ENCODE results near the gene CEP290. TPM values are rescaled to one million over a fixed set of nuclear protein-coding genes. Genes with fewer than 3 reads are reported as not detected.

CEP290 gene, protein sequence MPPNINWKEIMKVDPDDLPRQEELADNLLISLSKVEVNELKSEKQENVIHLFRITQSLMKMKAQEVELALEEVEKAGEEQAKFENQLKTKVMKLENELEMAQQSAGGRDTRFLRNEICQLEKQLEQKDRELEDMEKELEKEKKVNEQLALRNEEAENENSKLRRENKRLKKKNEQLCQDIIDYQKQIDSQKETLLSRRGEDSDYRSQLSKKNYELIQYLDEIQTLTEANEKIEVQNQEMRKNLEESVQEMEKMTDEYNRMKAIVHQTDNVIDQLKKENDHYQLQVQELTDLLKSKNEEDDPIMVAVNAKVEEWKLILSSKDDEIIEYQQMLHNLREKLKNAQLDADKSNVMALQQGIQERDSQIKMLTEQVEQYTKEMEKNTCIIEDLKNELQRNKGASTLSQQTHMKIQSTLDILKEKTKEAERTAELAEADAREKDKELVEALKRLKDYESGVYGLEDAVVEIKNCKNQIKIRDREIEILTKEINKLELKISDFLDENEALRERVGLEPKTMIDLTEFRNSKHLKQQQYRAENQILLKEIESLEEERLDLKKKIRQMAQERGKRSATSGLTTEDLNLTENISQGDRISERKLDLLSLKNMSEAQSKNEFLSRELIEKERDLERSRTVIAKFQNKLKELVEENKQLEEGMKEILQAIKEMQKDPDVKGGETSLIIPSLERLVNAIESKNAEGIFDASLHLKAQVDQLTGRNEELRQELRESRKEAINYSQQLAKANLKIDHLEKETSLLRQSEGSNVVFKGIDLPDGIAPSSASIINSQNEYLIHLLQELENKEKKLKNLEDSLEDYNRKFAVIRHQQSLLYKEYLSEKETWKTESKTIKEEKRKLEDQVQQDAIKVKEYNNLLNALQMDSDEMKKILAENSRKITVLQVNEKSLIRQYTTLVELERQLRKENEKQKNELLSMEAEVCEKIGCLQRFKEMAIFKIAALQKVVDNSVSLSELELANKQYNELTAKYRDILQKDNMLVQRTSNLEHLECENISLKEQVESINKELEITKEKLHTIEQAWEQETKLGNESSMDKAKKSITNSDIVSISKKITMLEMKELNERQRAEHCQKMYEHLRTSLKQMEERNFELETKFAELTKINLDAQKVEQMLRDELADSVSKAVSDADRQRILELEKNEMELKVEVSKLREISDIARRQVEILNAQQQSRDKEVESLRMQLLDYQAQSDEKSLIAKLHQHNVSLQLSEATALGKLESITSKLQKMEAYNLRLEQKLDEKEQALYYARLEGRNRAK (N-terminal part only)
- total RNA-seq (2014; rRNA removed; shearing (Covaris generic); ENCODE audit: low replicate concordance) = 17.7 and 30.6 TPM in 2 replicates

DNA sequence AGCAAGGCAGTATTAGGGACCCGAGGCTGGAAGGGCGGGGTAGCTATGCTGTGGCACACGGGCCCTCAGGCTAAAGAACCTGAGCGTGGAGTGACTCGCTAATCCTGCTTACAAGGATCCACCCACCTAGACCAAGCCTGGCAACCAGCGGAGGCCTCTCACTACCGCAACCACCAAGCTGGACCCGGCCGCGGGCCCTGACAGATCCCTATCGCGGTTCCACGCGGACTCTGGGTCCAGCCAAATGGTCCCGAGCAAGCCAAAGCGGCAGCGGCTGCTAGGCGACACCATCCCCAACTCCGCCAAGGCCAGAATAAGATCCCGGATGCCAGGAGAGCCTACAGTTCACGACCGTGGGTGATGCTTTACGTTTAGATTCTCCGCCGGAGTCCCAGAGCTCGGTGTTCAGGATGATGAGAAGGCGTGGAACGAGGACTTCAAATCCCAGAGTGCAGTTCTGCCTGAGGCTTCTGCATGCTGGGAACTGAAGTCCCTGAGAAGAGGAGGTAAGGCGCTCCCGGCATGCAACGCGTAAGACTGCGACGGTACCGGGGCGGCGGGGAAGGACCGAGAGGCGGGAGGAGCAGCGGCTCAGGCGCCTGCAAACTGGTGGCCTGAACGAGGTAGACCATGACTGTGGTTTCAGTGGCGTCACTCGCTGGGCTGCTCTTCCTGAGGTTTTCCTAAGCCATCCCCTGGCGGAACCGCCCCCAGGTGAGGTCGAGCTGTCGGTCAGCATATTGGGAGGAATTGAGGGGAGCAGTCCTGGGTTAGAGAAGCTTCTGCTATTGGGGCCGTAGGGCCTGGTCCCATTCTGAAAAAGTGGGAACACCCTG is at the start of gene CEP290, which contains the start of gene TMTC3:
CEP290 (minus strand) TSS at position 315 of the 836 bp plus-strand sequence. CDS start 781 bp downstream, outside the sequence.
TMTC3 (plus strand) TSS at position 534 of the 836 bp plus-strand sequence. CDS start 6,009 bp downstream, outside the sequence.
- peak within 1 kb of the TSS; percentile 79 for H3K9ac ChIP-seq (ENCODE audit: low read length)
- H3K4me1 ChIP-seq (ENCODE audit: low read length) = peaks cover 42% of the 10 kb centered on the region
- peaks cover 81% of the 10 kb centered on the region for H3K79me2 ChIP-seq (ENCODE audit: low read length)
- peak within 1 kb of the TSS; percentile 8; the same call in 1 of the 2 replicates for H3K27ac ChIP-seq (ENCODE audit: low read length)
- H2AFZ ChIP-seq (ENCODE audit: low read length) = peak within 1 kb of the TSS; percentile 69
- peaks cover 15% of the 10 kb centered on the region; the same call in 1 of the 2 replicates for H3K36me3 ChIP-seq (ENCODE audit: insufficient read depth, low read length)
- no peaks in the 10 kb centered on the region for H3K9me2 ChIP-seq (replicated peaks; ENCODE audit: insufficient read depth, low read length)
- H3K4me2 ChIP-seq (ENCODE audit: low read depth, low read length, poor library complexity, severe bottlenecking) = peak within 1 kb of the TSS; percentile 93
- no peaks in the 10 kb centered on the region for H4K20me1 ChIP-seq (ENCODE audit: insufficient read depth, low read depth, low read length)
- peak; percentile 99 for DNase-seq
- H3K4me3 ChIP-seq (ENCODE audit: low read length) = peak within 1 kb of the TSS; percentile 77
- no peaks in the 10 kb centered on the region for H3K9me3 ChIP-seq (ENCODE audit: low read length)
- no peaks in the 10 kb centered on the region for H3K27me3 ChIP-seq (ENCODE audit: low read length)

GRCh38 chr12:88188180-88188579 is 46.3 kb upstream of the CEP290 start:
- no peaks in the 10 kb centered on the region for H3K9me3 ChIP-seq (ENCODE audit: low read length)
- no peak overlapping the region for H2AFZ ChIP-seq (ENCODE audit: low read length)
- H3K9ac ChIP-seq (ENCODE audit: low read length) = no peak overlapping the region
- no peaks in the 10 kb centered on the region for H3K27me3 ChIP-seq (ENCODE audit: low read length)
- H3K4me2 ChIP-seq (ENCODE audit: low read depth, low read length, poor library complexity, severe bottlenecking) = no peak overlapping the region
- no peak overlapping the region for H3K4me3 ChIP-seq (ENCODE audit: low read length)
- H3K4me1 ChIP-seq (ENCODE audit: low read length) = no peaks in the 10 kb centered on the region
- H3K9me2 ChIP-seq (replicated peaks; ENCODE audit: insufficient read depth, low read length) = no peaks in the 10 kb centered on the region
- H3K36me3 ChIP-seq (ENCODE audit: insufficient read depth, low read length) = peaks cover 21% of the 10 kb centered on the region
- no peaks in the 10 kb centered on the region for H4K20me1 ChIP-seq (ENCODE audit: insufficient read depth, low read depth, low read length)
- no peak for DNase-seq
- H3K79me2 ChIP-seq (ENCODE audit: low read length) = 0 out of 2 replicates have a peak, but pooled peaks cover 4% of the 10 kb centered on the region
- no peak overlapping the region for H3K27ac ChIP-seq (ENCODE audit: low read length)

DNA sequence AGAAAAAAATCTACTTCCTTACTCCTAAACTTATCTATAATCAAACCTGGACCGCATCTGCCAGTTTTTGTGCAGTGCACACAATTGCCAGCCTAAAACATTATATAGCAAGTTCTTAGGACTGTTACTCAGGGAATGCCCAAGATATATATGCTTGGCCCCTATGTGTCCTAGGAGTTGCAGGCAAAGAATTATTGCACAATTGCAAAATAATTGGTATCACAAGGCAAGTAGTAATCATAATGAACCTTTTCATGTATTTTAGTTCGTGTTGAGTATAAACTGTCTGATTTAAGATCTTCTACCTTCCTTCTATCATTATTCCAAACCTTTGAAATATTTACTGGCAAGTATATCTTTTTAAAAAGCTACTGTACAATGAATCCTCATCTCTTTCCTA is 45.7 kb upstream of the CEP290 start:
- H3K9ac ChIP-seq (ENCODE audit: low read length) = no peak overlapping the region
- no peak overlapping the region for H3K4me2 ChIP-seq (ENCODE audit: low read depth, low read length, poor library complexity, severe bottlenecking)
- no peaks in the 10 kb centered on the region for H4K20me1 ChIP-seq (ENCODE audit: insufficient read depth, low read depth, low read length)
- H2AFZ ChIP-seq (ENCODE audit: low read length) = no peak overlapping the region
- no peaks in the 10 kb centered on the region for H3K27me3 ChIP-seq (ENCODE audit: low read length)
- H3K9me3 ChIP-seq (ENCODE audit: low read length) = no peaks in the 10 kb centered on the region
- no peak overlapping the region for H3K27ac ChIP-seq (ENCODE audit: low read length)
- H3K79me2 ChIP-seq (ENCODE audit: low read length) = 0 out of 2 replicates have a peak, but pooled peaks cover 4% of the 10 kb centered on the region
- H3K4me1 ChIP-seq (ENCODE audit: low read length) = no peaks in the 10 kb centered on the region
- H3K36me3 ChIP-seq (ENCODE audit: insufficient read depth, low read length) = peaks cover 23% of the 10 kb centered on the region
- H3K9me2 ChIP-seq (replicated peaks; ENCODE audit: insufficient read depth, low read length) = no peaks in the 10 kb centered on the region
- no peak overlapping the region for H3K4me3 ChIP-seq (ENCODE audit: low read length)
- DNase-seq = no peak

- no peaks in the 10 kb centered on the region for H3K9me2 ChIP-seq (replicated peaks; ENCODE audit: insufficient read depth, low read length)
- H3K9me3 ChIP-seq (ENCODE audit: low read length) = no peaks in the 10 kb centered on the region
- no peaks in the 10 kb centered on the region for H3K4me1 ChIP-seq (ENCODE audit: low read length)
- no peak overlapping the region for H3K4me2 ChIP-seq (ENCODE audit: low read depth, low read length, poor library complexity, severe bottlenecking)
- no peak for DNase-seq
- no peaks in the 10 kb centered on the region for H3K27me3 ChIP-seq (ENCODE audit: low read length)
- H3K9ac ChIP-seq (ENCODE audit: low read length) = no peak overlapping the region
- no peak overlapping the region for H3K4me3 ChIP-seq (ENCODE audit: low read length)
- peaks cover 32% of the 10 kb centered on the region for H3K36me3 ChIP-seq (ENCODE audit: insufficient read depth, low read length)
- H2AFZ ChIP-seq (ENCODE audit: low read length) = no peak overlapping the region
- H3K27ac ChIP-seq (ENCODE audit: low read length) = no peak overlapping the region
- H3K79me2 ChIP-seq (ENCODE audit: low read length) = 0 out of 2 replicates have a peak, but pooled peaks cover 4% of the 10 kb centered on the region
- H4K20me1 ChIP-seq (ENCODE audit: insufficient read depth, low read depth, low read length) = no peaks in the 10 kb centered on the region
These were observed 44.1 kb upstream of the CEP290 start for GRCh38 chr12:88185988-88186387.

GRCh38 chr12:88185279-88185678 is 43.4 kb upstream of the CEP290 start:
- H3K79me2 ChIP-seq (ENCODE audit: low read length) = 0 out of 2 replicates have a peak, but pooled peaks cover 4% of the 10 kb centered on the region
- DNase-seq = no peak
- no peak overlapping the region for H3K9ac ChIP-seq (ENCODE audit: low read length)

GRCh38 chr12:88184196-88184595 is 42.3 kb upstream of the CEP290 start:
- no peaks in the 10 kb centered on the region for H3K4me1 ChIP-seq (ENCODE audit: low read length)
- no peaks in the 10 kb centered on the region for H4K20me1 ChIP-seq (ENCODE audit: insufficient read depth, low read depth, low read length)

More at GRCh38 chr12:88185279-88185678, 43.4 kb upstream of the CEP290 start:
- Histone ChIP-seq H2AFZ (ENCODE audit: low read length) (no peak overlapping the region), H3K4me2 (ENCODE audit: low read depth, low read length, poor library complexity, severe bottlenecking) (no peak overlapping the region), H3K27me3 (ENCODE audit: low read length) (no peaks in the 10 kb centered on the region), H3K4me1 (ENCODE audit: low read length) (no peaks in the 10 kb centered on the region), H3K9me3 (ENCODE audit: low read length) (no peaks in the 10 kb centered on the region), H3K4me3 (ENCODE audit: low read length) (no peak overlapping the region), H3K27ac (ENCODE audit: low read length) (no peak overlapping the region), H4K20me1 (ENCODE audit: insufficient read depth, low read depth, low read length) (no peaks in the 10 kb centered on the region), H3K36me3 (ENCODE audit: insufficient read depth, low read length) (peaks cover 36% of the 10 kb centered on the region), H3K9me2 (replicated peaks; ENCODE audit: insufficient read depth, low read length) (no peaks in the 10 kb centered on the region)

GRCh38 chr12:88182416-88182815 is 40.5 kb upstream of the CEP290 start:
- Histone ChIP-seq H3K79me2 (ENCODE audit: low read length) (0 out of 2 replicates have a peak, but pooled peaks cover 10% of the 10 kb centered on the region), H2AFZ (ENCODE audit: low read length) (no peak overlapping the region), H3K4me3 (ENCODE audit: low read length) (no peak overlapping the region), H4K20me1 (ENCODE audit: insufficient read depth, low read depth, low read length) (no peaks in the 10 kb centered on the region), H3K36me3 (ENCODE audit: insufficient read depth, low read length) (peaks cover 54% of the 10 kb centered on the region), H3K27ac (ENCODE audit: low read length) (no peak overlapping the region), H3K9me3 (ENCODE audit: low read length) (no peaks in the 10 kb centered on the region), H3K4me2 (ENCODE audit: low read depth, low read length, poor library complexity, severe bottlenecking) (no peak overlapping the region), H3K9me2 (replicated peaks; ENCODE audit: insufficient read depth, low read length) (no peaks in the 10 kb centered on the region), H3K4me1 (ENCODE audit: low read length) (no peaks in the 10 kb centered on the region), H3K27me3 (ENCODE audit: low read length) (no peaks in the 10 kb centered on the region), H3K9ac (ENCODE audit: low read length) (no peak overlapping the region)
- no peak for DNase-seq

More at GRCh38 chr12:88184196-88184595, 42.3 kb upstream of the CEP290 start:
- Histone ChIP-seq H2AFZ (ENCODE audit: low read length) (no peak overlapping the region), H3K4me2 (ENCODE audit: low read depth, low read length, poor library complexity, severe bottlenecking) (no peak overlapping the region), H3K79me2 (ENCODE audit: low read length) (0 out of 2 replicates have a peak, but pooled peaks cover 4% of the 10 kb centered on the region), H3K36me3 (ENCODE audit: insufficient read depth, low read length) (peaks cover 40% of the 10 kb centered on the region), H3K9ac (ENCODE audit: low read length) (no peak overlapping the region), H3K9me3 (ENCODE audit: low read length) (no peaks in the 10 kb centered on the region), H3K9me2 (replicated peaks; ENCODE audit: insufficient read depth, low read length) (no peaks in the 10 kb centered on the region), H3K27ac (ENCODE audit: low read length) (no peak overlapping the region), H3K27me3 (ENCODE audit: low read length) (no peaks in the 10 kb centered on the region), H3K4me3 (ENCODE audit: low read length) (no peak overlapping the region)
- no peak for DNase-seq
